ENCODE results near the gene ZNF496. TPM values are rescaled to one million over a fixed set of nuclear protein-coding genes. Genes with fewer than 3 reads are reported as not detected.

The ZNF496 gene
- total and polyA plus RNA-seq, 2 of the 13 experiments (the other 11 are each of a cell fraction or from before 2014, with no cell fraction given): 14.8 to 18.6 TPM

DNA sequence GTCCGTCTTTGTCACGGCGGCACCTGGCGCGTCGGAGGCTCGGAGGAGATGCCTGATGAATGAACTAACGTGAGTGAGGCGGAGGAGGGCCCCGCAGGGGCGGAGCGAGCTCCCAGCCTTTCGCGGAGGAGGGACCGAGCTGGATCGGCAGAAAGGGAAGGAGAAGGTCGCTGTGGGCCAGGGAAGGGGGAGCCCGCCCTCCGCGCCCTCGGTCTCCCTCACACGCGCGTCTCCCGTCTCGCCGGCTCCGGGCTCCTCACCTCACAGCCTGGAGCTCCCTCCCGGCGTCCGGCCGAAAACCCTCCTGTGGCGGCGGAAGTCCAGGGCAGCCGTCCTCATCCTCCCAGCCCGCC, 519 bp downstream of the ZNF496 start (continued):
- TF ChIP-seq, protein P1, sequence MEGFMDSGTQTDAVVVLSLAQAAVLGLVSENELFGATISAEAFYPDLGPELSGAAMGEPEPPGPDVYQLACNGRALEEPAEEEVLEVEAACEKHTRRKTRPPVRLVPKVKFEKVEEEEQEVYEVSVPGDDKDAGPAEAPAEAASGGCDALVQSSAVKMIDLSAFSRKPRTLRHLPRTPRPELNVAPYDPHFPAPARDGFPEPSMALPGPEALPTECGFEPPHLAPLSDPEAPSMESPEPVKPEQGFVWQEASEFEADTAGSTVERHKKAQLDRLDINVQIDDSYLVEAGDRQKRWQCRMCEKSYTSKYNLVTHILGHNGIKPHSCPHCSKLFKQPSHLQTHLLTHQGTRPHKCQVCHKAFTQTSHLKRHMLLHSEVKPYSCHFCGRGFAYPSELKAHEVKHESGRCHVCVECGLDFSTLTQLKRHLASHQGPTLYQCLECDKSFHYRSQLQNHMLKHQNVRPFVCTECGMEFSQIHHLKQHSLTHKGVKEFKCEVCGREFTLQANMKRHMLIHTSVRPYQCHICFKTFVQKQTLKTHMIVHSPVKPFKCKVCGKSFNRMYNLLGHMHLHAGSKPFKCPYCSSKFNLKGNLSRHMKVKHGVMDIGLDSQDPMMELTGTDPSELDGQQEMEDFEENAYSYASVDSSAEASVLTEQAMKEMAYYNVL (CRISPR knock-in tag; IDR thresholded peaks at IDR 0.05; ENCODE audit: borderline replicate concordance): 0 out of 2 replicates have a peak, but pooled peaks have one; percentile 48
- TF ChIP-seq ZNF790 (CRISPR knock-in tag; IDR thresholded peaks at IDR 0.05; ENCODE audit: borderline replicate concordance): no peak
- TF ChIP-seq SALL2 (CRISPR knock-in tag; IDR thresholded peaks at IDR 0.05): no peak
- TF ChIP-seq, protein P2, sequence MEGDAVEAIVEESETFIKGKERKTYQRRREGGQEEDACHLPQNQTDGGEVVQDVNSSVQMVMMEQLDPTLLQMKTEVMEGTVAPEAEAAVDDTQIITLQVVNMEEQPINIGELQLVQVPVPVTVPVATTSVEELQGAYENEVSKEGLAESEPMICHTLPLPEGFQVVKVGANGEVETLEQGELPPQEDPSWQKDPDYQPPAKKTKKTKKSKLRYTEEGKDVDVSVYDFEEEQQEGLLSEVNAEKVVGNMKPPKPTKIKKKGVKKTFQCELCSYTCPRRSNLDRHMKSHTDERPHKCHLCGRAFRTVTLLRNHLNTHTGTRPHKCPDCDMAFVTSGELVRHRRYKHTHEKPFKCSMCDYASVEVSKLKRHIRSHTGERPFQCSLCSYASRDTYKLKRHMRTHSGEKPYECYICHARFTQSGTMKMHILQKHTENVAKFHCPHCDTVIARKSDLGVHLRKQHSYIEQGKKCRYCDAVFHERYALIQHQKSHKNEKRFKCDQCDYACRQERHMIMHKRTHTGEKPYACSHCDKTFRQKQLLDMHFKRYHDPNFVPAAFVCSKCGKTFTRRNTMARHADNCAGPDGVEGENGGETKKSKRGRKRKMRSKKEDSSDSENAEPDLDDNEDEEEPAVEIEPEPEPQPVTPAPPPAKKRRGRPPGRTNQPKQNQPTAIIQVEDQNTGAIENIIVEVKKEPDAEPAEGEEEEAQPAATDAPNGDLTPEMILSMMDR (CRISPR knock-in tag; IDR thresholded peaks at IDR 0.05): peak; percentile 14
- TF ChIP-seq, protein P3, sequence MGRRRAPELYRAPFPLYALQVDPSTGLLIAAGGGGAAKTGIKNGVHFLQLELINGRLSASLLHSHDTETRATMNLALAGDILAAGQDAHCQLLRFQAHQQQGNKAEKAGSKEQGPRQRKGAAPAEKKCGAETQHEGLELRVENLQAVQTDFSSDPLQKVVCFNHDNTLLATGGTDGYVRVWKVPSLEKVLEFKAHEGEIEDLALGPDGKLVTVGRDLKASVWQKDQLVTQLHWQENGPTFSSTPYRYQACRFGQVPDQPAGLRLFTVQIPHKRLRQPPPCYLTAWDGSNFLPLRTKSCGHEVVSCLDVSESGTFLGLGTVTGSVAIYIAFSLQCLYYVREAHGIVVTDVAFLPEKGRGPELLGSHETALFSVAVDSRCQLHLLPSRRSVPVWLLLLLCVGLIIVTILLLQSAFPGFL (CRISPR knock-in tag; IDR thresholded peaks at IDR 0.05): no peak
- TF ChIP-seq XRCC5 (optimal IDR thresholded peaks at IDR 0.05; ENCODE audit: low read length): no peak
- TF ChIP-seq ZNF33A (CRISPR knock-in tag; IDR thresholded peaks at IDR 0.05; ENCODE audit: borderline replicate concordance): no peak
- no peak for TF ChIP-seq ZNF10 (CRISPR knock-in tag; IDR thresholded peaks at IDR 0.05; ENCODE audit: borderline replicate concordance, low read depth)
- TF ChIP-seq FLYWCH1 (CRISPR knock-in tag; IDR thresholded peaks at IDR 0.05): peak; percentile 83; the same call in 1 of the 2 replicates
- TF ChIP-seq YEATS2 (CRISPR knock-in tag; IDR thresholded peaks at IDR 0.05; ENCODE audit: borderline replicate concordance): no peak
- no peak for TF ChIP-seq ZNF570 (CRISPR knock-in tag; IDR thresholded peaks at IDR 0.05; ENCODE audit: borderline replicate concordance)
- no peak for TF ChIP-seq ATAD3A (CRISPR knock-in tag; IDR thresholded peaks at IDR 0.05)
- TF ChIP-seq SP1 (IDR thresholded peaks at IDR 0.05): no peak
- no peak for TF ChIP-seq SP1 (CRISPR knock-in tag; IDR thresholded peaks at IDR 0.05)
- TF ChIP-seq, protein P4, sequence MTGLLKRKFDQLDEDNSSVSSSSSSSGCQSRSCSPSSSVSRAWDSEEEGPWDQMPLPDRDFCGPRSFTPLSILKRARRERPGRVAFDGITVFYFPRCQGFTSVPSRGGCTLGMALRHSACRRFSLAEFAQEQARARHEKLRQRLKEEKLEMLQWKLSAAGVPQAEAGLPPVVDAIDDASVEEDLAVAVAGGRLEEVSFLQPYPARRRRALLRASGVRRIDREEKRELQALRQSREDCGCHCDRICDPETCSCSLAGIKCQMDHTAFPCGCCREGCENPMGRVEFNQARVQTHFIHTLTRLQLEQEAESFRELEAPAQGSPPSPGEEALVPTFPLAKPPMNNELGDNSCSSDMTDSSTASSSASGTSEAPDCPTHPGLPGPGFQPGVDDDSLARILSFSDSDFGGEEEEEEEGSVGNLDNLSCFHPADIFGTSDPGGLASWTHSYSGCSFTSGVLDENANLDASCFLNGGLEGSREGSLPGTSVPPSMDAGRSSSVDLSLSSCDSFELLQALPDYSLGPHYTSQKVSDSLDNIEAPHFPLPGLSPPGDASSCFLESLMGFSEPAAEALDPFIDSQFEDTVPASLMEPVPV (CRISPR knock-in tag; IDR thresholded peaks at IDR 0.05): no peak
- TF ChIP-seq REL (CRISPR knock-in tag; conservative IDR thresholded peaks at IDR 0.05): no peak; the same call in 1 of the 2 replicates
- TF ChIP-seq, protein P5, sequence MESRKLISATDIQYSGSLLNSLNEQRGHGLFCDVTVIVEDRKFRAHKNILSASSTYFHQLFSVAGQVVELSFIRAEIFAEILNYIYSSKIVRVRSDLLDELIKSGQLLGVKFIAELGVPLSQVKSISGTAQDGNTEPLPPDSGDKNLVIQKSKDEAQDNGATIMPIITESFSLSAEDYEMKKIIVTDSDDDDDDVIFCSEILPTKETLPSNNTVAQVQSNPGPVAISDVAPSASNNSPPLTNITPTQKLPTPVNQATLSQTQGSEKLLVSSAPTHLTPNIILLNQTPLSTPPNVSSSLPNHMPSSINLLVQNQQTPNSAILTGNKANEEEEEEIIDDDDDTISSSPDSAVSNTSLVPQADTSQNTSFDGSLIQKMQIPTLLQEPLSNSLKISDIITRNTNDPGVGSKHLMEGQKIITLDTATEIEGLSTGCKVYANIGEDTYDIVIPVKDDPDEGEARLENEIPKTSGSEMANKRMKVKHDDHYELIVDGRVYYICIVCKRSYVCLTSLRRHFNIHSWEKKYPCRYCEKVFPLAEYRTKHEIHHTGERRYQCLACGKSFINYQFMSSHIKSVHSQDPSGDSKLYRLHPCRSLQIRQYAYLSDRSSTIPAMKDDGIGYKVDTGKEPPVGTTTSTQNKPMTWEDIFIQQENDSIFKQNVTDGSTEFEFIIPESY (CRISPR knock-in tag; IDR thresholded peaks at IDR 0.05): no peak
- TF ChIP-seq, protein P6, sequence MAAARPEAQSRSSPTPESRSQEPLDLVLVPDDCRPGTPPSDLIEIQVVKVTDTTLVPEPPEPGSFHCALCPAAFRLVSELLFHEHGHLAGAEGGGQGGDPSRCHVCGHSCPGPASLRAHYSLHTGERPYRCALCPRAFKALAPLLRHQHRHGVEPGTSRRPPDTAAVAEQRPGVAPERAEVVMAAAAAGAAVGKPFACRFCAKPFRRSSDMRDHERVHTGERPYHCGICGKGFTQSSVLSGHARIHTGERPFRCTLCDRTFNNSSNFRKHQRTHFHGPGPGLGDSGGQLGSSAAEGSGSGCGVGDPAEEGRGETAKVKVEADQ (CRISPR knock-in tag; IDR thresholded peaks at IDR 0.05; ENCODE audit: borderline replicate concordance): no peak
- TF ChIP-seq, protein P7, sequence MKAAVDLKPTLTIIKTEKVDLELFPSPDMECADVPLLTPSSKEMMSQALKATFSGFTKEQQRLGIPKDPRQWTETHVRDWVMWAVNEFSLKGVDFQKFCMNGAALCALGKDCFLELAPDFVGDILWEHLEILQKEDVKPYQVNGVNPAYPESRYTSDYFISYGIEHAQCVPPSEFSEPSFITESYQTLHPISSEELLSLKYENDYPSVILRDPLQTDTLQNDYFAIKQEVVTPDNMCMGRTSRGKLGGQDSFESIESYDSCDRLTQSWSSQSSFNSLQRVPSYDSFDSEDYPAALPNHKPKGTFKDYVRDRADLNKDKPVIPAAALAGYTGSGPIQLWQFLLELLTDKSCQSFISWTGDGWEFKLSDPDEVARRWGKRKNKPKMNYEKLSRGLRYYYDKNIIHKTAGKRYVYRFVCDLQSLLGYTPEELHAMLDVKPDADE (CRISPR knock-in tag; IDR thresholded peaks at IDR 0.05): no peak
- no peak for TF ChIP-seq HMG20B (CRISPR knock-in tag; conservative IDR thresholded peaks at IDR 0.05)
